KMS-11 (cell line): ENCODE results near the gene MAFG.

Experiments
- H2AFZ ChIP-seq: fragments of 200-600 bp; sonication (generic); 2 replicates; pipeline ENCODE4 v1.6.1; 2016; ENCODE audit warnings: antibody characterized with exemption, mixed run types, low read depth
- H3K27ac ChIP-seq: fragments of 200-600 bp; sonication (generic); 2 replicates; pipeline ENCODE4 v1.6.1; 2016; ENCODE audit warnings: mild to moderate bottlenecking, mixed run types
- H3K27me3 ChIP-seq: fragments of 200-600 bp; sonication (generic); 2 replicates; pipeline ENCODE4 v1.6.1; 2017; ENCODE audit warnings: mild to moderate bottlenecking, low read depth, mixed run types, moderate library complexity; ENCODE audit not compliant: insufficient read depth
- H3K36me3 ChIP-seq: fragments of 200-600 bp; sonication (generic); 2 replicates; pipeline ENCODE4 v1.6.1; 2017; ENCODE audit warnings: mild to moderate bottlenecking, mixed run types; ENCODE audit not compliant: insufficient read depth
- H3K4me1 ChIP-seq: fragments of 200-600 bp; sonication (generic); 2 replicates; pipeline ENCODE4 v1.6.1; 2016; ENCODE audit warnings: mild to moderate bottlenecking, low read depth, mixed run types; ENCODE audit not compliant: poor library complexity, severe bottlenecking
- H3K4me2 ChIP-seq: fragments of 200-600 bp; sonication (generic); 2 replicates; pipeline ENCODE4 v1.7.0; 2016; ENCODE audit warnings: mild to moderate bottlenecking, mixed run types
- H3K4me3 ChIP-seq: fragments of 200-600 bp; sonication (generic); IDR thresholded peaks from 2 replicates; pipeline ENCODE4 v1.6.1; 2017; ENCODE audit warnings: low read depth, low read length, mixed read lengths; ENCODE audit not compliant: insufficient read depth
- H3K79me2 ChIP-seq: fragments of 200-600 bp; sonication (generic); 2 replicates; pipeline ENCODE4 v1.6.1; 2016; ENCODE audit warnings: low read depth, mixed run types; ENCODE audit not compliant: insufficient read depth
- H3K9ac ChIP-seq: fragments of 200-600 bp; sonication (generic); 2 replicates; pipeline ENCODE4 v1.6.1; 2016; ENCODE audit warnings: mild to moderate bottlenecking, mixed run types
- H4K20me1 ChIP-seq: fragments of 200-600 bp; sonication (generic); 2 replicates; pipeline ENCODE4 v1.6.1; 2016; ENCODE audit warnings: mild to moderate bottlenecking, mixed run types; ENCODE audit not compliant: insufficient read depth
- CTCF ChIP-seq: fragments of 200-600 bp; sonication (generic); conservative IDR thresholded peaks from 2 replicates; pipeline ENCODE4 v1.6.1; 2017; ENCODE audit warnings: low read depth, mild to moderate bottlenecking, antibody characterized with exemption, low read length, moderate library complexity, mixed read lengths

MAFG gene

GRCh38 chr17:81912441-81913309, 14.9 kb downstream of the MAFG start:
- Histone ChIP-seq H3K79me2 (peaks cover 26% of the 10 kb centered on the region), H2AFZ (no peak overlapping the region), H3K4me1 (peaks cover 29% of the 10 kb centered on the region), H3K27ac (no peak overlapping the region), H3K4me3 (no peak overlapping the region), H3K9ac (no peak overlapping the region), H3K36me3 (peaks cover 24% of the 10 kb centered on the region; the same call in 1 of the 2 replicates), H4K20me1 (0 out of 2 replicates have a peak, but pooled peaks cover 5% of the 10 kb centered on the region), H3K4me2 (no peak overlapping the region), H3K27me3 (no peaks in the 10 kb centered on the region)
- no peak for TF ChIP-seq CTCF

GRCh38 chr17:81911969-81912368, 15.6 kb downstream of the MAFG start:
- Histone ChIP-seq H4K20me1 (0 out of 2 replicates have a peak, but pooled peaks cover 5% of the 10 kb centered on the region), H3K9ac (no peak overlapping the region), H3K27ac (no peak overlapping the region), H3K27me3 (no peaks in the 10 kb centered on the region), H3K79me2 (peaks cover 20% of the 10 kb centered on the region), H3K4me3 (no peak overlapping the region), H3K36me3 (peaks cover 24% of the 10 kb centered on the region; the same call in 1 of the 2 replicates), H3K4me2 (peak overlapping the region; percentile 3; the same call in 1 of the 2 replicates), H3K4me1 (peaks cover 27% of the 10 kb centered on the region), H2AFZ (no peak overlapping the region)
- no peak for TF ChIP-seq CTCF

- no peak within 1 kb of the TSS for H3K4me3 ChIP-seq
Observed at GRCh38 chr17:81911277-81911961, 16.1 kb downstream of the MAFG start, which contains the start of gene PCYT2. PCYT2 (minus strand) TSS chr17:81911399; CDS start chr17:81911355, 44 bp downstream.

More at GRCh38 chr17:81911277-81911961, 16.1 kb downstream of the MAFG start, which contains the start of gene PCYT2:
- H3K79me2 ChIP-seq = peaks cover 15% of the 10 kb centered on the region
- no peaks in the 10 kb centered on the region for H4K20me1 ChIP-seq
- no peak within 1 kb of the TSS for H3K27ac ChIP-seq
- peaks cover 24% of the 10 kb centered on the region; the same call in 1 of the 2 replicates for H3K36me3 ChIP-seq
- H3K9ac ChIP-seq = peak within 1 kb of the TSS; percentile 38; the same call in 1 of the 2 replicates
- TF ChIP-seq CTCF = peak; percentile 32; the same call in 1 of the 2 replicates
- peak within 1 kb of the TSS; percentile 96 for H3K4me2 ChIP-seq
- H3K27me3 ChIP-seq = no peaks in the 10 kb centered on the region
- H3K4me1 ChIP-seq = peaks cover 21% of the 10 kb centered on the region
- H2AFZ ChIP-seq = peak within 1 kb of the TSS; percentile 30; the same call in 1 of the 2 replicates
